Activated CD8-positive, alpha-beta memory T cell treated with anti-CD3 and anti-CD28 coated beads, Interleukin-2, amount 10 ng/mL, durations not matched to agents 7 days and 5 days (primary cell): Measurements from ENCODE around the gene DND1. TPM values are rescaled to one million over a fixed set of nuclear protein-coding genes. Genes with fewer than 3 reads are reported as not detected.
"Not testable (repeated sequence)": the region's sequence is repeated elsewhere in the genome, so short reads cannot be mapped to it uniquely, and the experiment has no call there.

Experiments used
- ATAC-seq: fragments of 150-1000 bp; cut with Tn5 transposase; one replicate; pipeline ENCODE4 v1.10.0; 2021; ENCODE audit warnings: moderate library complexity
- CTCF ChIA-PET: fragments of 350-600 bp; sonication (Branson Sonifier 250); formaldehyde crosslinking; loops from one replicate; lab custom pipeline; 2021; ENCODE audit warnings: antibody characterized with exemption; lab: Charles Lee
- DNase-seq: peaks from one replicate; pipeline ENCODE4 v3.0.0-alpha.2; 2020
- H3K27ac Mint-ChIP-seq: one replicate; pipeline ENCODE4 v1.8.0; 2021; ENCODE audit warnings: mild to moderate bottlenecking, mixed read lengths
- H3K27me3 Mint-ChIP-seq: one replicate; pipeline ENCODE4 v1.8.0; 2021; ENCODE audit warnings: mixed read lengths
- H3K36me3 Mint-ChIP-seq: one replicate; pipeline ENCODE4 v1.8.0; 2021; ENCODE audit warnings: mild to moderate bottlenecking, mixed read lengths
- H3K4me1 Mint-ChIP-seq: one replicate; pipeline ENCODE4 v1.8.0; 2021; ENCODE audit warnings: mixed read lengths
- H3K4me3 Mint-ChIP-seq: one replicate; pipeline ENCODE4 v1.8.0; 2021; ENCODE audit warnings: mild to moderate bottlenecking, moderate library complexity, mixed read lengths
- H3K9me3 Mint-ChIP-seq: one replicate; pipeline ENCODE4 v1.8.0; 2022; ENCODE audit warnings: low read depth, mixed read lengths
- total RNA-seq, 2 experiments: library from RNA; stranded (reverse); gene quantifications; one replicate each; pipeline ENCODE4 v1.2.3, GENCODE V29; 2021

Gene DND1
- 1 to 10 TPM; 2.8 to 2.9 TPM for total RNA-seq

- no peak for ATAC-seq
- CTCF ChIA-PET: interaction anchor here (1.7 kb wide), 1 partner anchor 17 kb away, joined by 9 read pairs; the partner anchor contains the start of genes HARS1 and HARS2
These were observed at the start of gene DND1 for GRCh38 chr5:140673187-140673976. Gene DND1, minus strand, starts transcription at chr5:140673576. Its CDS starts 34 bp downstream, at chr5:140673542.

GRCh38 chr5:140721395-140721794 is 48.0 kb upstream of the DND1 start:
- not testable (repeated sequence) for ATAC-seq, H3K36me3 Mint-ChIP-seq, H3K4me3 Mint-ChIP-seq, H3K27ac Mint-ChIP-seq, H3K9me3 Mint-ChIP-seq, DNase-seq
- CTCF ChIA-PET: interaction anchor here (0.6 to 5.3 kb wide), 7 partner anchors 10 to 1401 kb away, joined by 3 to 49 read pairs (median 5); partner anchors contain the start of gene HBEGF
- Mint-ChIP-seq H3K27me3 (peaks cover 16% of the 10 kb centered on the region), H3K4me1 (peaks cover 29% of the 10 kb centered on the region)

More at GRCh38 chr5:140673187-140673976, at the start of gene DND1:
- Mint-ChIP-seq H3K27ac (no peak within 1 kb of the TSS), H3K4me1 (peaks cover 9% of the 10 kb centered on the region), H3K4me3 (no peak within 1 kb of the TSS), H3K9me3 (no peaks in the 10 kb centered on the region), H3K27me3 (no peaks in the 10 kb centered on the region), H3K36me3 (peaks cover 49% of the 10 kb centered on the region)
- DNase-seq: no peak

GRCh38 chr5:140720738-140721137 is 47.4 kb upstream of the DND1 start:
- not testable (repeated sequence) for H3K36me3 Mint-ChIP-seq, ATAC-seq

GRCh38 chr5:140718266-140718592 is 44.9 kb upstream of the DND1 start:
- no peak for ATAC-seq
- no peak for DNase-seq
- no peaks in the 10 kb centered on the region for H3K36me3 Mint-ChIP-seq
- H3K4me3 Mint-ChIP-seq: no peak overlapping the region
- no peak overlapping the region for H3K27ac Mint-ChIP-seq
- H3K9me3 Mint-ChIP-seq: no peaks in the 10 kb centered on the region
- peaks cover 17% of the 10 kb centered on the region for H3K4me1 Mint-ChIP-seq
- CTCF ChIA-PET: interaction anchor here (1.0 to 5.3 kb wide), 2 partner anchors 160 to 353 kb away, joined by 3 to 49 read pairs; no protein-coding TSS in a partner anchor
- H3K27me3 Mint-ChIP-seq: peaks cover 9% of the 10 kb centered on the region

More at GRCh38 chr5:140720738-140721137, 47.4 kb upstream of the DND1 start:
- not testable (repeated sequence) for DNase-seq, H3K4me3 Mint-ChIP-seq, H3K9me3 Mint-ChIP-seq, H3K27ac Mint-ChIP-seq
- Mint-ChIP-seq H3K27me3 (peaks cover 16% of the 10 kb centered on the region), H3K4me1 (peaks cover 24% of the 10 kb centered on the region)
- CTCF ChIA-PET: interaction anchor here (1.0 to 5.3 kb wide), 14 partner anchors 9 to 481 kb away, joined by 3 to 49 read pairs (median 5); partner anchors contain the start of genes CD14, EIF4EBP3 and TMCO6

GRCh38 chr5:140716238-140716637 is 42.9 kb upstream of the DND1 start:
- H3K36me3 Mint-ChIP-seq, H3K4me3 Mint-ChIP-seq, H3K27me3 Mint-ChIP-seq, H3K27ac Mint-ChIP-seq, H3K9me3 Mint-ChIP-seq, ATAC-seq, CTCF ChIA-PET, DNase-seq: not testable (repeated sequence)
- peaks cover 26% of the 10 kb centered on the region for H3K4me1 Mint-ChIP-seq

GRCh38 chr5:140713562-140714094 is 40.3 kb upstream of the DND1 start:
- ATAC-seq: no peak
- Mint-ChIP-seq H3K4me3 (no peak overlapping the region), H3K4me1 (peaks cover 24% of the 10 kb centered on the region), H3K27me3 (no peaks in the 10 kb centered on the region), H3K9me3 (no peaks in the 10 kb centered on the region), H3K36me3 (no peaks in the 10 kb centered on the region), H3K27ac (no peak overlapping the region)
- no peak for DNase-seq
- CTCF ChIA-PET: interaction anchor here (0.6 kb wide), 1 partner anchor 350 kb away, joined by 4 read pairs; no protein-coding TSS in a partner anchor

GRCh38 chr5:140711794-140712193 is 38.4 kb upstream of the DND1 start:
- no peak for ATAC-seq
- H3K4me3 Mint-ChIP-seq: peak overlapping the region; percentile 90
- no peaks in the 10 kb centered on the region for H3K9me3 Mint-ChIP-seq
- no peaks in the 10 kb centered on the region for H3K27me3 Mint-ChIP-seq
- DNase-seq: no peak
- H3K27ac Mint-ChIP-seq: no peak overlapping the region
- CTCF ChIA-PET: interaction anchor here (0.6 to 3.5 kb wide), 10 partner anchors 9 to 852 kb away, joined by 3 to 27 read pairs (median 4); partner anchors contain the start of genes HBEGF and ZMAT2
- H3K4me1 Mint-ChIP-seq: peaks cover 17% of the 10 kb centered on the region
- peaks cover 4% of the 10 kb centered on the region for H3K36me3 Mint-ChIP-seq

GRCh38 chr5:140710899-140711552 is 37.6 kb upstream of the DND1 start:
- Mint-ChIP-seq H3K4me1 (peaks cover 17% of the 10 kb centered on the region), H3K27ac (peak overlapping the region; percentile 93), H3K9me3 (no peaks in the 10 kb centered on the region), H3K27me3 (no peaks in the 10 kb centered on the region), H3K4me3 (peak overlapping the region; percentile 90), H3K36me3 (peaks cover 10% of the 10 kb centered on the region)
- DNase-seq (peak; percentile 94), ATAC-seq (peak; percentile 94)
- CTCF ChIA-PET: interaction anchor here (0.8 to 3.5 kb wide), 21 partner anchors 9 to 853 kb away, joined by 3 to 27 read pairs (median 4); partner anchors contain the start of genes HARS1, HARS2, HBEGF and IK

- not testable (repeated sequence) for H3K27ac Mint-ChIP-seq, H3K9me3 Mint-ChIP-seq, H3K27me3 Mint-ChIP-seq, H3K4me3 Mint-ChIP-seq, DNase-seq, ATAC-seq
- CTCF ChIA-PET: interaction anchor here (3.5 kb wide), 1 partner anchor 8 kb away, joined by 16 read pairs; the partner anchor contains the start of gene ZMAT2
- Mint-ChIP-seq H3K36me3 (peaks cover 23% of the 10 kb centered on the region), H3K4me1 (peaks cover 17% of the 10 kb centered on the region)
These were observed 35.4 kb upstream of the DND1 start for GRCh38 chr5:140708787-140709186.

GRCh38 chr5:140707812-140708211 is 34.4 kb upstream of the DND1 start:
- CTCF ChIA-PET: interaction anchor here (0.6 kb wide), 1 partner anchor 131 kb away, joined by 3 read pairs; no protein-coding TSS in a partner anchor
- Mint-ChIP-seq H3K36me3 (peaks cover 29% of the 10 kb centered on the region), H3K9me3 (no peaks in the 10 kb centered on the region), H3K4me3 (no peak overlapping the region), H3K27me3 (no peaks in the 10 kb centered on the region), H3K27ac (no peak overlapping the region), H3K4me1 (peaks cover 14% of the 10 kb centered on the region)
- ATAC-seq (no peak), DNase-seq (no peak)

- H3K27me3 Mint-ChIP-seq: no peaks in the 10 kb centered on the region
- peaks cover 23% of the 10 kb centered on the region for H3K4me1 Mint-ChIP-seq
- peak within 1 kb of the TSS; percentile 86 for H3K27ac Mint-ChIP-seq
- ATAC-seq: peak; percentile 100
- DNase-seq: peak; percentile 98
- H3K9me3 Mint-ChIP-seq: no peaks in the 10 kb centered on the region
- CTCF ChIA-PET: interaction anchor here (0.8 to 2.9 kb wide), 9 partner anchors 9 to 337 kb away, joined by 3 to 16 read pairs (median 3); partner anchors contain the start of genes HARS1, HARS2, IK and NDUFA2
- peaks cover 66% of the 10 kb centered on the region for H3K36me3 Mint-ChIP-seq
- H3K4me3 Mint-ChIP-seq: peak within 1 kb of the TSS; percentile 98
These were observed 27.1 kb upstream of the DND1 start, which contains the start of gene ZMAT2 for GRCh38 chr5:140700177-140701144. Gene ZMAT2, plus strand, starts transcription at chr5:140700447. Its CDS starts 14 bp downstream, at chr5:140700461.
